DMS114 treated with DMSO at 0.1 percent for 48 hours (cell line): Measurements from ENCODE around the gene LGI4.

Experiments used
- DNase-seq: peaks from one replicate; lab custom pipeline; 2025; ENCODE audit not compliant: unreplicated experiment; lab: John Stamatoyannopoulos, UW

The LGI4 gene

GRCh38 chr19:35088131-35088913, 46.5 kb downstream of the LGI4 start:
- DNase-seq = no peak

- no peak for DNase-seq
Observed at GRCh38 chr19:35087393-35087792, 47.5 kb downstream of the LGI4 start.

- no peak for DNase-seq
Observed at GRCh38 chr19:35086455-35086854, 48.4 kb downstream of the LGI4 start.

GRCh38 chr19:35085947-35086346, 48.9 kb downstream of the LGI4 start:
- no peak for DNase-seq

- DNase-seq = no peak
Observed at GRCh38 chr19:35084509-35084762, 50.4 kb downstream of the LGI4 start.

GRCh38 chr19:35083691-35084508, 51.0 kb downstream of the LGI4 start:
- no peak for DNase-seq

GRCh38 chr19:35081201-35081600, 53.7 kb downstream of the LGI4 start:
- DNase-seq = no peak

GRCh38 chr19:35080613-35081170, 54.2 kb downstream of the LGI4 start:
- DNase-seq = no peak

GRCh38 chr19:35079826-35080225, 55.0 kb downstream of the LGI4 start:
- DNase-seq = no peak

GRCh38 chr19:35077411-35078223, 57.2 kb downstream of the LGI4 start:
- no peak for DNase-seq

GRCh38 chr19:35076657-35077056, 58.2 kb downstream of the LGI4 start:
- no peak for DNase-seq

GRCh38 chr19:35076026-35076370, 58.9 kb downstream of the LGI4 start:
- no peak for DNase-seq

- no peak for DNase-seq
Observed at GRCh38 chr19:35075202-35076025, 59.4 kb downstream of the LGI4 start.
